SK-N-SH treated with all-trans-retinoic acid at 6 μM for 48 hours (cell line): ENCODE measurements around the gene JARID2.

ENCODE experiments used
- ATAC-seq: fragments of 200-7000 bp; cut with Tn5 transposase; 3 replicates; pipeline ENCODE4 v1.9.1; 2020; ENCODE audit warnings: mild to moderate bottlenecking, moderate library complexity
- ARNTL ChIP-seq: fragments of 450-650 bp; formaldehyde crosslinking; IDR thresholded peaks from 2 replicates; pipeline ENCODE4 v1.5.0; 2020; ENCODE audit warnings: low read depth, mild to moderate bottlenecking, moderate library complexity, borderline replicate concordance
- BACH2 ChIP-seq: fragments of 250-450 bp; sonication (Bioruptor Pico); IDR thresholded peaks from 2 replicates; pipeline ENCODE4 v1.9.0; 2021; ENCODE audit warnings: mild to moderate bottlenecking, borderline replicate concordance
- CREB5 ChIP-seq: fragments of 250-450 bp; sonication (Bioruptor Pico); IDR thresholded peaks from 2 replicates; pipeline ENCODE4 v1.5.1; 2020; ENCODE audit warnings: low read depth, mild to moderate bottlenecking, moderate library complexity
- CSDC2 ChIP-seq: fragments of 250-450 bp; sonication (Bioruptor Pico); IDR thresholded peaks from 2 replicates; pipeline ENCODE4 v1.5.0; 2020; ENCODE audit warnings: mild to moderate bottlenecking, moderate library complexity
- OSR1 ChIP-seq: fragments of 250-450 bp; sonication (Bioruptor Pico); IDR thresholded peaks from 2 replicates; pipeline ENCODE4 v1.8.0; 2022; ENCODE audit warnings: moderate library complexity, mild to moderate bottlenecking, inconsistent platforms
- POU6F1 ChIP-seq: fragments of 250-450 bp; sonication (Bioruptor Pico); IDR thresholded peaks from 2 replicates; pipeline ENCODE4 v1.8.0; 2021; ENCODE audit warnings: low read depth, mild to moderate bottlenecking, moderate library complexity, borderline replicate concordance
- PPARA ChIP-seq: fragments of 250-450 bp; sonication (Bioruptor Pico); IDR thresholded peaks from 2 replicates; pipeline ENCODE4 v1.5.0; 2020; ENCODE audit warnings: mild to moderate bottlenecking, borderline replicate concordance
- RARB ChIP-seq: fragments of 250-450 bp; sonication (Bioruptor Pico); IDR thresholded peaks from 2 replicates; pipeline ENCODE4 v1.8.0; 2021; ENCODE audit warnings: mild to moderate bottlenecking, moderate library complexity
- SNAI2 ChIP-seq: fragments of 250-450 bp; sonication (Bioruptor Pico); IDR thresholded peaks from 2 replicates; pipeline ENCODE4 v1.5.0; 2020; ENCODE audit warnings: mild to moderate bottlenecking, moderate library complexity
- TCF4 ChIP-seq: fragments of 250-450 bp; sonication (Bioruptor Pico); IDR thresholded peaks from 2 replicates; pipeline ENCODE4 v1.8.0; 2021; ENCODE audit warnings: mild to moderate bottlenecking, moderate library complexity, borderline replicate concordance
- TOX ChIP-seq: fragments of 250-450 bp; sonication (Bioruptor Pico); IDR thresholded peaks from 2 replicates; pipeline ENCODE4 v1.8.0; 2021; ENCODE audit warnings: mild to moderate bottlenecking, moderate library complexity, borderline replicate concordance
- ZC3H10 ChIP-seq: fragments of 250-450 bp; sonication (Bioruptor Pico); IDR thresholded peaks from 2 replicates; pipeline ENCODE4 v1.5.1; 2021; ENCODE audit warnings: mild to moderate bottlenecking, moderate library complexity
- ZFP30 ChIP-seq: fragments of 450-650 bp; formaldehyde crosslinking; IDR thresholded peaks from 2 replicates; pipeline ENCODE4 v1.5.0; 2022; ENCODE audit warnings: mild to moderate bottlenecking, moderate library complexity
- ZNF565 ChIP-seq: fragments of 450-650 bp; formaldehyde crosslinking; conservative IDR thresholded peaks from 2 replicates; pipeline ENCODE4 v1.5.0; 2020; ENCODE audit warnings: low read depth, mild to moderate bottlenecking, moderate library complexity
- ZNF70 ChIP-seq: fragments of 450-650 bp; formaldehyde crosslinking; IDR thresholded peaks from 2 replicates; pipeline ENCODE4 v1.5.0; 2020; ENCODE audit warnings: mild to moderate bottlenecking, moderate library complexity
- ZNF8 ChIP-seq: fragments of 450-650 bp; formaldehyde crosslinking; IDR thresholded peaks from 2 replicates; pipeline ENCODE4 v1.5.0; 2020; ENCODE audit warnings: mild to moderate bottlenecking, moderate library complexity
- TF ChIP-seq, protein P1 (sequence below): fragments of 250-450 bp; sonication (Bioruptor Pico); IDR thresholded peaks from 2 replicates; pipeline ENCODE4 v1.5.1; 2021; ENCODE audit warnings: mild to moderate bottlenecking, moderate library complexity
- TF ChIP-seq, protein P2 (sequence below): fragments of 250-450 bp; sonication (Bioruptor Pico); IDR thresholded peaks from 2 replicates; pipeline ENCODE4 v1.5.0; 2020; ENCODE audit warnings: mild to moderate bottlenecking, moderate library complexity

Gene JARID2

DNA sequence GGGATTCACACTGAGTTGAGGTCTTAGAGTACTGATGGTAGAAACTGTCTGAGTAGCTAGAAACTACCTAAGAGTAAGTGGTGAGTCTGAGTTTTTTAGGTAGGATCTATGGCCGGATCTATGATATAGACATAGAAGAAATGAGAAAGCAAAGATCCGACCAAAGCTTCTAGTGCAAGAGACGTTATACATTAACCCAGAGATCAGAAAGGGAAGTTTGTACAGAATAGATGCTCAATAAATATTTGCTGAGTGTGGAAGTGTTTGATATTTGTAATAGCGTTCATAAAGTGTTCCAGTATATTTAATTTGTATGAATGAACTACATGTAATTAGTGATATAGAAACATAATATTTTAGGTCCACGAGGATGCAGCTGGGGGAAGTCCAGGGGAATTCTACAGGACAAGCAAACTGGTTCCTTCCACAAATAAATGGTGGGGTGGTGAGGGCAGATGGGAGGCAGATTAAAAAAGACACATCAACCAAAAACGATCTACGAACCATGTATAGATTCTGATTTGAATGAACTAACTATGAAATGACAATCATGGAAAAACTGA lies 31.9 kb upstream of the JARID2 start:
- ATAC-seq = no peak
- TF ChIP-seq CREB5 (CRISPR knock-in tag) (no peak), OSR1 (no peak), PPARA (CRISPR knock-in tag) (no peak)

GRCh38 chr6:15218401-15218800 lies 27.5 kb upstream of the JARID2 start:
- TF ChIP-seq ARNTL (CRISPR knock-in tag) (no peak), RARB (CRISPR knock-in tag) (no peak), CSDC2 (no peak), ZNF8 (CRISPR knock-in tag) (no peak), ZNF70 (no peak), POU6F1 (CRISPR knock-in tag) (no peak), ZFP30 (CRISPR knock-in tag) (no peak), BACH2 (CRISPR knock-in tag) (no peak), ZC3H10 (CRISPR knock-in tag) (no peak), CREB5 (CRISPR knock-in tag) (no peak)
- ATAC-seq = no peak

DNA sequence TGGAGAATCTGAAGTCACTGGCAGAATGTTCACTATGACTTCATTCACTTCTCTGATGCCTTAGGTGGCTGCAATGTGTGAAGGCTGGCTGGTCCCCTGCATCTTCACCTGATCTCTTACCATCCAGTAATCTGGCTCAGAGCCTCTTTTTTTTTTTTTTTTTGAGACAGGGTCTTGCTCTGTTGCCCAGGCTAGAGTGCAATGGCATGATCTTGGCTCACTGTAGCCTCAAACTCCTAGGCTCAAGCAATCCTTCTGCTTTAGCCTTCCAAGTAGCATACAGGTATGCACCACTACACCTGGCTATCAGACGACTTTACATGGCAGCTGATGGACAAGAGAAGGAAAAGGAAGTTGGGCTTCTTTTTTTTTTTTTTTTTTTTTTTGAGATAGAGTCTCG lies 25.8 kb upstream of the JARID2 start:
- TF ChIP-seq, protein P1, sequence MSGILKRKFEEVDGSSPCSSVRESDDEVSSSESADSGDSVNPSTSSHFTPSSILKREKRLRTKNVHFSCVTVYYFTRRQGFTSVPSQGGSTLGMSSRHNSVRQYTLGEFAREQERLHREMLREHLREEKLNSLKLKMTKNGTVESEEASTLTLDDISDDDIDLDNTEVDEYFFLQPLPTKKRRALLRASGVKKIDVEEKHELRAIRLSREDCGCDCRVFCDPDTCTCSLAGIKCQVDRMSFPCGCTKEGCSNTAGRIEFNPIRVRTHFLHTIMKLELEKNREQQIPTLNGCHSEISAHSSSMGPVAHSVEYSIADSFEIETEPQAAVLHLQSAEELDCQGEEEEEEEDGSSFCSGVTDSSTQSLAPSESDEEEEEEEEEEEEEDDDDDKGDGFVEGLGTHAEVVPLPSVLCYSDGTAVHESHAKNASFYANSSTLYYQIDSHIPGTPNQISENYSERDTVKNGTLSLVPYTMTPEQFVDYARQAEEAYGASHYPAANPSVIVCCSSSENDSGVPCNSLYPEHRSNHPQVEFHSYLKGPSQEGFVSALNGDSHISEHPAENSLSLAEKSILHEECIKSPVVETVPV (CRISPR knock-in tag) = no peak
- TF ChIP-seq CREB5 (CRISPR knock-in tag) (no peak), ZNF565 (CRISPR knock-in tag) (no peak), TCF4 (CRISPR knock-in tag) (no peak), CSDC2 (no peak), ZNF70 (no peak), OSR1 (no peak), SNAI2 (CRISPR knock-in tag) (no peak), ZC3H10 (CRISPR knock-in tag) (no peak), BACH2 (CRISPR knock-in tag) (no peak)
- TF ChIP-seq, protein P2, sequence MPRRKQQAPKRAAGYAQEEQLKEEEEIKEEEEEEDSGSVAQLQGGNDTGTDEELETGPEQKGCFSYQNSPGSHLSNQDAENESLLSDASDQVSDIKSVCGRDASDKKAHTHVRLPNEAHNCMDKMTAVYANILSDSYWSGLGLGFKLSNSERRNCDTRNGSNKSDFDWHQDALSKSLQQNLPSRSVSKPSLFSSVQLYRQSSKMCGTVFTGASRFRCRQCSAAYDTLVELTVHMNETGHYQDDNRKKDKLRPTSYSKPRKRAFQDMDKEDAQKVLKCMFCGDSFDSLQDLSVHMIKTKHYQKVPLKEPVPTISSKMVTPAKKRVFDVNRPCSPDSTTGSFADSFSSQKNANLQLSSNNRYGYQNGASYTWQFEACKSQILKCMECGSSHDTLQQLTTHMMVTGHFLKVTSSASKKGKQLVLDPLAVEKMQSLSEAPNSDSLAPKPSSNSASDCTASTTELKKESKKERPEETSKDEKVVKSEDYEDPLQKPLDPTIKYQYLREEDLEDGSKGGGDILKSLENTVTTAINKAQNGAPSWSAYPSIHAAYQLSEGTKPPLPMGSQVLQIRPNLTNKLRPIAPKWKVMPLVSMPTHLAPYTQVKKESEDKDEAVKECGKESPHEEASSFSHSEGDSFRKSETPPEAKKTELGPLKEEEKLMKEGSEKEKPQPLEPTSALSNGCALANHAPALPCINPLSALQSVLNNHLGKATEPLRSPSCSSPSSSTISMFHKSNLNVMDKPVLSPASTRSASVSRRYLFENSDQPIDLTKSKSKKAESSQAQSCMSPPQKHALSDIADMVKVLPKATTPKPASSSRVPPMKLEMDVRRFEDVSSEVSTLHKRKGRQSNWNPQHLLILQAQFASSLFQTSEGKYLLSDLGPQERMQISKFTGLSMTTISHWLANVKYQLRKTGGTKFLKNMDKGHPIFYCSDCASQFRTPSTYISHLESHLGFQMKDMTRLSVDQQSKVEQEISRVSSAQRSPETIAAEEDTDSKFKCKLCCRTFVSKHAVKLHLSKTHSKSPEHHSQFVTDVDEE = no peak
- TF ChIP-seq, all 23 proteins: peak for 0
- ATAC-seq = no peak

DNA sequence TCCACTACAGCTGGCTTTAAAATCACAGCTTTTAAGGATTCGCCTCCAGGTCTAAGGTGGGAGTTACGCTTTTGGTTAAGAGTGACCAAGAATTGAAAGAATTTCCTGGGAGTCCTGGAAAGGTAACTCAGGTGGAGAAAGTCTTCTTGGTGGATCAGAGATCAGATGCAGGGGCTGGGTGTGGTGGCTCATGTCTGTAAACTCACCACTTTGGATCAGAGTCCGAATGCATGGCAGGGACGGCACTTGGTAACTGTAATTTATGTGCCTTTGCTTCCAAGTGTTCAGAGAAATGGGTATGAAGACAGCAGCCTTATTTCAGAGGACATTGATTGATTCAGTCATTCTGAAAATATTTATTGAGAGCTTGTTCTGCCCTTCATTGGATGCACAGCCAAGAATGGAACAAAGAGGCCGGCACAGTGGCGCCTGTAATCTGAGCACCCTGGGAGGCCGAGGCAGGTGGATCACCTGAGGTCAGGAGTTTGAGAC lies 18.0 kb upstream of the JARID2 start:
- no peak for ATAC-seq
- TF ChIP-seq POU6F1 (CRISPR knock-in tag) (no peak), TOX (CRISPR knock-in tag) (no peak), CSDC2 (no peak), SNAI2 (CRISPR knock-in tag) (no peak), ARNTL (CRISPR knock-in tag) (no peak)
- TF ChIP-seq, protein P2 = no peak
